ENCODE data around the gene C20orf202. TPM values are rescaled to one million over a fixed set of nuclear protein-coding genes. Genes with fewer than 3 reads are reported as not detected.

The C20orf202 gene
- total and polyA plus RNA-seq, 2 experiments from 2014 or later: not detected

DNA sequence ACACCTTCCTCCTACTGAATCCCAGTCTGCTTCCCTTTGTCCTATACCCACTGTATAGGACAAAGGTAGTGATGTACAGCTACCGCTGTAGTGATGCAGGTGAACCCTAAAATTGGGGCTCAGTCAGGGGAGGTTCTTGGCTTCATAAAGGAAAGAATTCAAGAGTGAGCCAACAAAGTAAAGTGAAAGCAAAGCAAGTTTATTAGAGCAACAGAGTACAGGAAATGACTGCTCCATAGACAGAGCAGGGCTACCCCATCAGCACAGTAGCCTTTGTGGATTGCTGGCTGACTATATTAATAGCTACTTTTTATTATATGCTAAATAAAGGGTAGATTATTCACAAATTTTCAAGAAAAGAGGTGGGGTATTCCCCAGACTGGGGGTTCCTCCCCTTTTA, 3.3 kb upstream of the C20orf202 start:
- Histone ChIP-seq H3K4me2 (no peak overlapping the region), H3K36me3 (ENCODE audit: insufficient read depth) (no peaks in the 10 kb centered on the region), H3K27ac (ENCODE audit: low read depth) (no peak overlapping the region), H3K4me3 (no peak overlapping the region), H2AFZ (no peak overlapping the region), H4K20me1 (replicated peaks; ENCODE audit: insufficient read depth) (no peaks in the 10 kb centered on the region), H3F3A (replicated peaks; ENCODE audit: low read depth) (no peaks in the 10 kb centered on the region), H3K4me1 (ENCODE audit: insufficient read depth) (no peaks in the 10 kb centered on the region), H3K79me2 (replicated peaks; ENCODE audit: insufficient read depth) (no peaks in the 10 kb centered on the region), H3K9me2 (ENCODE audit: insufficient read depth) (no peaks in the 10 kb centered on the region), H3K27me3 (ENCODE audit: insufficient read depth) (no peaks in the 10 kb centered on the region)
- Mint-ChIP-seq H3K27me3 (ENCODE audit: insufficient read depth, low read depth, poor library complexity) (peaks cover 3% of the 10 kb centered on the region), H3K9me3 (no peaks in the 10 kb centered on the region), H3K4me3 (no peak overlapping the region), H3K4me1 (no peaks in the 10 kb centered on the region), H3K27ac (no peak overlapping the region), H3K36me3 (ENCODE audit: low read depth) (no peaks in the 10 kb centered on the region)
- no peak for ATAC-seq
- DNase-seq (ENCODE audit: low spot score): no peak
- TF ChIP-seq ZNF331 (CRISPR knock-in tag; IDR thresholded peaks at IDR 0.05; ENCODE audit: low read depth) (no peak), EZH2 (IDR thresholded peaks at IDR 0.05; ENCODE audit: low read depth, unreplicated experiment) (no peak), EZH2phosphoT487 (IDR thresholded peaks at IDR 0.05; ENCODE audit: unreplicated experiment) (no peak), ZNF114 (CRISPR knock-in tag; IDR thresholded peaks at IDR 0.05) (no peak), JUNB (IDR thresholded peaks at IDR 0.05; ENCODE audit: unreplicated experiment) (no peak), CREB1 (CRISPR knock-in tag; IDR thresholded peaks at IDR 0.05; ENCODE audit: low read depth) (no peak), NANOG (IDR thresholded peaks at IDR 0.05; ENCODE audit: borderline replicate concordance) (no peak), POLR2AphosphoS5 (IDR thresholded peaks at IDR 0.05; ENCODE audit: low read depth) (no peak), STAT1 (IDR thresholded peaks at IDR 0.05; ENCODE audit: unreplicated experiment) (no peak)
- TF ChIP-seq, protein P1, sequence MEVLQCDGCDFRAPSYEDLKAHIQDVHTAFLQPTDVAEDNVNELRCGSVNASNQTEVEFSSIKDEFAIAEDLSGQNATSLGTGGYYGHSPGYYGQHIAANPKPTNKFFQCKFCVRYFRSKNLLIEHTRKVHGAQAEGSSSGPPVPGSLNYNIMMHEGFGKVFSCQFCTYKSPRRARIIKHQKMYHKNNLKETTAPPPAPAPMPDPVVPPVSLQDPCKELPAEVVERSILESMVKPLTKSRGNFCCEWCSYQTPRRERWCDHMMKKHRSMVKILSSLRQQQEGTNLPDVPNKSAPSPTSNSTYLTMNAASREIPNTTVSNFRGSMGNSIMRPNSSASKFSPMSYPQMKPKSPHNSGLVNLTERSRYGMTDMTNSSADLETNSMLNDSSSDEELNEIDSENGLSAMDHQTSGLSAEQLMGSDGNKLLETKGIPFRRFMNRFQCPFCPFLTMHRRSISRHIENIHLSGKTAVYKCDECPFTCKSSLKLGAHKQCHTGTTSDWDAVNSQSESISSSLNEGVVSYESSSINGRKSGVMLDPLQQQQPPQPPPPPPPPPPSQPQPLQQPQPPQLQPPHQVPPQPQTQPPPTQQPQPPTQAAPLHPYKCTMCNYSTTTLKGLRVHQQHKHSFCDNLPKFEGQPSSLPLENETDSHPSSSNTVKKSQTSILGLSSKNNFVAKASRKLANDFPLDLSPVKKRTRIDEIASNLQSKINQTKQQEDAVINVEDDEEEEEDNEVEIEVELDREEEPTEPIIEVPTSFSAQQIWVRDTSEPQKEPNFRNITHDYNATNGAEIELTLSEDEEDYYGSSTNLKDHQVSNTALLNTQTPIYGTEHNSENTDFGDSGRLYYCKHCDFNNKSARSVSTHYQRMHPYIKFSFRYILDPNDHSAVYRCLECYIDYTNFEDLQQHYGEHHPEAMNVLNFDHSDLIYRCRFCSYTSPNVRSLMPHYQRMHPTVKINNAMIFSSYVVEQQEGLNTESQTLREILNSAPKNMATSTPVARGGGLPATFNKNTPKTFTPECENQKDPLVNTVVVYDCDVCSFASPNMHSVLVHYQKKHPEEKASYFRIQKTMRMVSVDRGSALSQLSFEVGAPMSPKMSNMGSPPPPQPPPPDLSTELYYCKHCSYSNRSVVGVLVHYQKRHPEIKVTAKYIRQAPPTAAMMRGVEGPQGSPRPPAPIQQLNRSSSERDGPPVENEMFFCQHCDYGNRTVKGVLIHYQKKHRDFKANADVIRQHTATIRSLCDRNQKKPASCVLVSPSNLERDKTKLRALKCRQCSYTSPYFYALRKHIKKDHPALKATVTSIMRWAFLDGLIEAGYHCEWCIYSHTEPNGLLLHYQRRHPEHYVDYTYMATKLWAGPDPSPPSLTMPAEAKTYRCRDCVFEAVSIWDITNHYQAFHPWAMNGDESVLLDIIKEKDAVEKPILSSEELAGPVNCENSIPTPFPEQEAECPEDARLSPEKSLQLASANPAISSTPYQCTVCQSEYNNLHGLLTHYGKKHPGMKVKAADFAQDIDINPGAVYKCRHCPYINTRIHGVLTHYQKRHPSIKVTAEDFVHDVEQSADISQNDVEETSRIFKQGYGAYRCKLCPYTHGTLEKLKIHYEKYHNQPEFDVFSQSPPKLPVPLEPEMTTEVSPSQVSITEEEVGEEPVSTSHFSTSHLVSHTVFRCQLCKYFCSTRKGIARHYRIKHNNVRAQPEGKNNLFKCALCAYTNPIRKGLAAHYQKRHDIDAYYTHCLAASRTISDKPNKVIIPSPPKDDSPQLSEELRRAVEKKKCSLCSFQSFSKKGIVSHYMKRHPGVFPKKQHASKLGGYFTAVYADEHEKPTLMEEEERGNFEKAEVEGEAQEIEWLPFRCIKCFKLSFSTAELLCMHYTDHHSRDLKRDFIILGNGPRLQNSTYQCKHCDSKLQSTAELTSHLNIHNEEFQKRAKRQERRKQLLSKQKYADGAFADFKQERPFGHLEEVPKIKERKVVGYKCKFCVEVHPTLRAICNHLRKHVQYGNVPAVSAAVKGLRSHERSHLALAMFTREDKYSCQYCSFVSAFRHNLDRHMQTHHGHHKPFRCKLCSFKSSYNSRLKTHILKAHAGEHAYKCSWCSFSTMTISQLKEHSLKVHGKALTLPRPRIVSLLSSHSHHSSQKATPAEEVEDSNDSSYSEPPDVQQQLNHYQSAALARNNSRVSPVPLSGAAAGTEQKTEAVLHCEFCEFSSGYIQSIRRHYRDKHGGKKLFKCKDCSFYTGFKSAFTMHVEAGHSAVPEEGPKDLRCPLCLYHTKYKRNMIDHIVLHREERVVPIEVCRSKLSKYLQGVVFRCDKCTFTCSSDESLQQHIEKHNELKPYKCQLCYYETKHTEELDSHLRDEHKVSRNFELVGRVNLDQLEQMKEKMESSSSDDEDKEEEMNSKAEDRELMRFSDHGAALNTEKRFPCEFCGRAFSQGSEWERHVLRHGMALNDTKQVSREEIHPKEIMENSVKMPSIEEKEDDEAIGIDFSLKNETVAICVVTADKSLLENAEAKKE (CRISPR knock-in tag; IDR thresholded peaks at IDR 0.05): no peak
- TF ChIP-seq, protein P2, sequence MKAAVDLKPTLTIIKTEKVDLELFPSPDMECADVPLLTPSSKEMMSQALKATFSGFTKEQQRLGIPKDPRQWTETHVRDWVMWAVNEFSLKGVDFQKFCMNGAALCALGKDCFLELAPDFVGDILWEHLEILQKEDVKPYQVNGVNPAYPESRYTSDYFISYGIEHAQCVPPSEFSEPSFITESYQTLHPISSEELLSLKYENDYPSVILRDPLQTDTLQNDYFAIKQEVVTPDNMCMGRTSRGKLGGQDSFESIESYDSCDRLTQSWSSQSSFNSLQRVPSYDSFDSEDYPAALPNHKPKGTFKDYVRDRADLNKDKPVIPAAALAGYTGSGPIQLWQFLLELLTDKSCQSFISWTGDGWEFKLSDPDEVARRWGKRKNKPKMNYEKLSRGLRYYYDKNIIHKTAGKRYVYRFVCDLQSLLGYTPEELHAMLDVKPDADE (IDR thresholded peaks at IDR 0.05): no peak
- TF ChIP-seq, protein P3, sequence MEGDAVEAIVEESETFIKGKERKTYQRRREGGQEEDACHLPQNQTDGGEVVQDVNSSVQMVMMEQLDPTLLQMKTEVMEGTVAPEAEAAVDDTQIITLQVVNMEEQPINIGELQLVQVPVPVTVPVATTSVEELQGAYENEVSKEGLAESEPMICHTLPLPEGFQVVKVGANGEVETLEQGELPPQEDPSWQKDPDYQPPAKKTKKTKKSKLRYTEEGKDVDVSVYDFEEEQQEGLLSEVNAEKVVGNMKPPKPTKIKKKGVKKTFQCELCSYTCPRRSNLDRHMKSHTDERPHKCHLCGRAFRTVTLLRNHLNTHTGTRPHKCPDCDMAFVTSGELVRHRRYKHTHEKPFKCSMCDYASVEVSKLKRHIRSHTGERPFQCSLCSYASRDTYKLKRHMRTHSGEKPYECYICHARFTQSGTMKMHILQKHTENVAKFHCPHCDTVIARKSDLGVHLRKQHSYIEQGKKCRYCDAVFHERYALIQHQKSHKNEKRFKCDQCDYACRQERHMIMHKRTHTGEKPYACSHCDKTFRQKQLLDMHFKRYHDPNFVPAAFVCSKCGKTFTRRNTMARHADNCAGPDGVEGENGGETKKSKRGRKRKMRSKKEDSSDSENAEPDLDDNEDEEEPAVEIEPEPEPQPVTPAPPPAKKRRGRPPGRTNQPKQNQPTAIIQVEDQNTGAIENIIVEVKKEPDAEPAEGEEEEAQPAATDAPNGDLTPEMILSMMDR (conservative IDR thresholded peaks at IDR 0.05; ENCODE audit: low read depth in 2 of 2): no peak
- TF ChIP-seq, protein P4, sequence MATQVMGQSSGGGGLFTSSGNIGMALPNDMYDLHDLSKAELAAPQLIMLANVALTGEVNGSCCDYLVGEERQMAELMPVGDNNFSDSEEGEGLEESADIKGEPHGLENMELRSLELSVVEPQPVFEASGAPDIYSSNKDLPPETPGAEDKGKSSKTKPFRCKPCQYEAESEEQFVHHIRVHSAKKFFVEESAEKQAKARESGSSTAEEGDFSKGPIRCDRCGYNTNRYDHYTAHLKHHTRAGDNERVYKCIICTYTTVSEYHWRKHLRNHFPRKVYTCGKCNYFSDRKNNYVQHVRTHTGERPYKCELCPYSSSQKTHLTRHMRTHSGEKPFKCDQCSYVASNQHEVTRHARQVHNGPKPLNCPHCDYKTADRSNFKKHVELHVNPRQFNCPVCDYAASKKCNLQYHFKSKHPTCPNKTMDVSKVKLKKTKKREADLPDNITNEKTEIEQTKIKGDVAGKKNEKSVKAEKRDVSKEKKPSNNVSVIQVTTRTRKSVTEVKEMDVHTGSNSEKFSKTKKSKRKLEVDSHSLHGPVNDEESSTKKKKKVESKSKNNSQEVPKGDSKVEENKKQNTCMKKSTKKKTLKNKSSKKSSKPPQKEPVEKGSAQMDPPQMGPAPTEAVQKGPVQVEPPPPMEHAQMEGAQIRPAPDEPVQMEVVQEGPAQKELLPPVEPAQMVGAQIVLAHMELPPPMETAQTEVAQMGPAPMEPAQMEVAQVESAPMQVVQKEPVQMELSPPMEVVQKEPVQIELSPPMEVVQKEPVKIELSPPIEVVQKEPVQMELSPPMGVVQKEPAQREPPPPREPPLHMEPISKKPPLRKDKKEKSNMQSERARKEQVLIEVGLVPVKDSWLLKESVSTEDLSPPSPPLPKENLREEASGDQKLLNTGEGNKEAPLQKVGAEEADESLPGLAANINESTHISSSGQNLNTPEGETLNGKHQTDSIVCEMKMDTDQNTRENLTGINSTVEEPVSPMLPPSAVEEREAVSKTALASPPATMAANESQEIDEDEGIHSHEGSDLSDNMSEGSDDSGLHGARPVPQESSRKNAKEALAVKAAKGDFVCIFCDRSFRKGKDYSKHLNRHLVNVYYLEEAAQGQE (IDR thresholded peaks at IDR 0.05; ENCODE audit: unreplicated experiment): no peak
